SK-N-SH (cell line): ENCODE results near the gene ADGRG3. TPM values are rescaled to one million over a fixed set of nuclear protein-coding genes. Genes with fewer than 3 reads are reported as not detected.
A peak's percentile ranks its signal among the peaks of the same experiment; 100 is the strongest.

Source experiments
- CTCF ChIA-PET: fragments of 300-600, 350-600 bp; formaldehyde crosslinking; extraction: SDS; loops from one replicate; lab custom pipeline; 2021; lab: Yijun Ruan, JAX
- POLR2A ChIA-PET: fragments of 350-600 bp; sonication (Branson Sonifier 250); formaldehyde crosslinking; extraction: SDS; loops from one replicate; lab custom pipeline; 2020; ENCODE audit warnings: antibody characterized with exemption, inconsistent platforms; lab: Yijun Ruan, JAX
- DNase-seq: peaks from one replicate; pipeline ENCODE4 v3.0.0; 2012
- H2AFZ ChIP-seq: fragments of 200-600 bp; sonication (generic); 2 replicates; pipeline ENCODE4 v1.8.1; 2016; ENCODE audit warnings: antibody characterized with exemption, mild to moderate bottlenecking, low read depth
- H3F3A ChIP-seq: fragments of 200-600 bp; sonication (generic); replicated peaks from 2 replicates; pipeline ENCODE3; 2016; ENCODE audit warnings: antibody characterized with exemption, mild to moderate bottlenecking; ENCODE audit not compliant: insufficient read depth
- H3K27ac ChIP-seq, 2 experiments: fragments of 200-500 bp in 1 of 2; fragments of 200-600 bp in 1 of 2; sonication (Bioruptor generic) in 1 of 2; sonication (generic), shearing (Covaris generic) in 1 of 2; 2 replicates each; pipeline versions ENCODE4 v1.5.1 to v1.6.1; 2014 to 2016; ENCODE audit warnings: low read depth in 2 of 2, inconsistent platforms in 1 of 2, low read length in 1 of 2, mild to moderate bottlenecking in 1 of 2, mixed read lengths in 1 of 2
- H3K27me3 ChIP-seq: fragments of 200-600 bp; sonication (generic), shearing (Covaris generic); 2 replicates; pipeline ENCODE4 v1.6.1; 2016; ENCODE audit warnings: mixed run types; ENCODE audit not compliant: insufficient read depth
- H3K36me3 ChIP-seq, 2 experiments: fragments of 200-500 bp in 1 of 2; fragments of 200-600 bp in 1 of 2; sonication (Bioruptor generic) in 1 of 2; sonication (generic) in 1 of 2; replicated peaks in 1 of 2; 2 replicates each; pipeline versions ENCODE3 to v1.5.1; 2014 to 2016; ENCODE audit warnings: low read length in 1 of 2, mild to moderate bottlenecking in 1 of 2; ENCODE audit not compliant: insufficient read depth in 2 of 2, control insufficient read depth in 1 of 2
- H3K4me1 ChIP-seq, 2 experiments: fragments of 200-500 bp in 1 of 2; fragments of 200-600 bp in 1 of 2; sonication (Bioruptor generic) in 1 of 2; sonication (generic), shearing (Covaris generic) in 1 of 2; 2 replicates each; pipeline versions ENCODE4 v1.5.1 to v1.6.1; 2014 to 2016; ENCODE audit warnings: low read depth in 1 of 2, low read length in 1 of 2, mixed run types in 1 of 2; ENCODE audit not compliant: insufficient read depth in 2 of 2, control insufficient read depth in 1 of 2
- H3K4me2 ChIP-seq: fragments of 200-600 bp; sonication (generic), shearing (Covaris generic); 2 replicates; pipeline ENCODE4 v1.6.1; 2017; ENCODE audit warnings: mixed run types
- H3K4me3 ChIP-seq, 2 experiments: fragments of 200-500 bp in 1 of 2; fragments of 200-600 bp in 1 of 2; sonication (Bioruptor generic) in 1 of 2; sonication (generic), shearing (Covaris generic) in 1 of 2; 2 replicates each; pipeline versions ENCODE4 v1.5.1 to v1.8.1; 2014 to 2016; ENCODE audit warnings: low read depth in 2 of 2, inconsistent platforms in 1 of 2, low read length in 1 of 2, mild to moderate bottlenecking in 1 of 2, mixed read lengths in 1 of 2, moderate library complexity in 1 of 2
- H3K79me2 ChIP-seq: fragments of 200-600 bp; sonication (generic); 2 replicates; pipeline ENCODE4 v1.8.1; 2017; ENCODE audit warnings: mild to moderate bottlenecking; ENCODE audit not compliant: insufficient read depth
- H3K9ac ChIP-seq: fragments of 200-600 bp; sonication (generic); 2 replicates; pipeline ENCODE4 v1.6.1; 2017; ENCODE audit warnings: mixed run types
- H3K9me2 ChIP-seq: fragments of 200-600 bp; sonication (generic); 2 replicates; pipeline ENCODE4 v1.6.1; 2017; ENCODE audit warnings: mixed run types
- H3K9me3 ChIP-seq: fragments of 200-600 bp; sonication (generic); 2 replicates; pipeline ENCODE4 v1.6.1; 2017; ENCODE audit warnings: mixed run types, mild to moderate bottlenecking, moderate library complexity
- H4K20me1 ChIP-seq: fragments of 200-600 bp; sonication (generic); 2 replicates; pipeline ENCODE4 v1.6.1; 2017; ENCODE audit warnings: mild to moderate bottlenecking, mixed run types; ENCODE audit not compliant: insufficient read depth
- CHD2 ChIP-seq: fragments of 150-350 bp; IDR thresholded peaks from 2 replicates; pipeline ENCODE4 v1.6.1; 2018; ENCODE audit warnings: low read length; ENCODE audit not compliant: partially characterized antibody
- ELF1 ChIP-seq: IDR thresholded peaks from 2 replicates; pipeline ENCODE4 v1.4.0; 2012
- EP300 ChIP-seq, 2 experiments: IDR thresholded peaks; 2 replicates each; pipeline versions ENCODE4 v1.4.0 to v1.6.1; 2012; ENCODE audit warnings: borderline replicate concordance in 1 of 2, low read depth in 1 of 2, low read length in 1 of 2
- FOSL2 ChIP-seq: IDR thresholded peaks from 2 replicates; pipeline ENCODE4 v1.4.0; 2012; ENCODE audit warnings: low read depth, mild to moderate bottlenecking, moderate library complexity, borderline replicate concordance
- GABPA ChIP-seq: IDR thresholded peaks from 2 replicates; pipeline ENCODE4 v1.4.0; 2012; ENCODE audit warnings: low read depth, mild to moderate bottlenecking
- JUND ChIP-seq: IDR thresholded peaks from 2 replicates; pipeline ENCODE4 v1.4.0; 2012
- MEF2A ChIP-seq: IDR thresholded peaks from 2 replicates; pipeline ENCODE4 v1.4.0; 2012; ENCODE audit warnings: low read depth, borderline replicate concordance
- MXI1 ChIP-seq: IDR thresholded peaks from 2 replicates; pipeline ENCODE4 v1.6.1; 2012; ENCODE audit warnings: mild to moderate bottlenecking, low read depth, low read length, improper control_type of control experiment
- RAD21 ChIP-seq: IDR thresholded peaks from 2 replicates; pipeline ENCODE4 v1.6.1; 2012; ENCODE audit warnings: mild to moderate bottlenecking, low read length
- RFX5 ChIP-seq: IDR thresholded peaks from 2 replicates; pipeline ENCODE4 v1.6.1; 2012; ENCODE audit warnings: mild to moderate bottlenecking, improper control_type of control experiment, low read length
- RXRA ChIP-seq: IDR thresholded peaks from 2 replicates; pipeline ENCODE4 v1.4.0; 2012; ENCODE audit warnings: low read depth, mild to moderate bottlenecking, borderline replicate concordance
- SIN3A ChIP-seq: IDR thresholded peaks from 2 replicates; pipeline ENCODE4 v1.6.1; 2012; ENCODE audit warnings: low read depth, mild to moderate bottlenecking, low read length, moderate library complexity, borderline replicate concordance
- SMC3 ChIP-seq: IDR thresholded peaks from 2 replicates; pipeline ENCODE4 v1.6.1; 2012; ENCODE audit warnings: low read depth, low read length, improper control_type of control experiment
- TEAD4 ChIP-seq: IDR thresholded peaks from 2 replicates; pipeline ENCODE4 v1.4.0; 2012; ENCODE audit warnings: mild to moderate bottlenecking, borderline replicate concordance; ENCODE audit not compliant: insufficient read depth
- YY1 ChIP-seq: IDR thresholded peaks from 2 replicates; pipeline ENCODE4 v1.4.0; 2012; ENCODE audit warnings: low read depth, mild to moderate bottlenecking
- whole genome bisulfite sequencing: methylation state at CpG from one replicate; pipeline ENCODE4 v1.1.6; 2017; ENCODE audit warnings: low lambda C conversion rate; 5-methylcytosine and 5-hydroxymethylcytosine counted together
- polyA plus RNA-seq, 3 experiments: library from polyadenylated mRNA; depleted of rRNA; stranded (reverse); fragments of >200 nt; gene quantifications; 2 replicates each; pipeline ENCODE4 v1.2.3, GENCODE V29; 2012
- TF ChIP-seq, protein P1 (sequence below): fragments of 150-350 bp; IDR thresholded peaks from 2 replicates; pipeline ENCODE4 v1.6.1; 2017; ENCODE audit warnings: antibody characterized with exemption, low read length, low read depth, borderline replicate concordance
- TF ChIP-seq, protein P2 (sequence below): IDR thresholded peaks from 2 replicates; pipeline ENCODE4; 2012
- TF ChIP-seq, protein P3 (sequence below): IDR thresholded peaks from 2 replicates; pipeline ENCODE4 v1.4.0; 2012; ENCODE audit warnings: low read depth
- TF ChIP-seq, protein P4 (sequence below): fragments of 200-600 bp; sonication (generic); IDR thresholded peaks from 2 replicates; pipeline ENCODE4 v1.6.1; 2017; ENCODE audit warnings: antibody characterized with exemption, mild to moderate bottlenecking, moderate library complexity

ADGRG3 gene
- polyA plus RNA-seq, 1 of the 3 experiments (the other 2 are of a cell fraction): not detected

DNA sequence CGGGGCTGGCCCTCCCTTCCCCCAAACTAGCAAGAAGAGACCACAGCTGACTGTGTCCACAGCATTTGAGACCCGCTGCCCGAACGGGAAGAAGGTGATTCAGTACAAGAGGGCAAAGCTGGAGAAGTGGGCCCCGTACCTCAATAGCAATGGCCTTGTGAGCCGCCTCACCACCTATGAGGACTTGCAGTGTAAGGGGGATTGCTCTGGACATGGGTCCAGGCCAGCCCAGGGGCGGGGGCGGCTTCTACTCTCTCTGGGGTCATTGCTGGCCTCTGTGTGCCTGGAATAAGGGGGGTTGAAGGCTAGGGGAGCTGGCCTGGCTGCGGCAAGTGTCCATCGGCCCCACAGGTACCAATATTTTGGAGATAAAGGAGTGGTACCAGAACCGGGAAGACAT is 54.5 kb downstream of the ADGRG3 start:
- no peaks in the 10 kb centered on the region for H3K79me2 ChIP-seq
- no peak for DNase-seq
- CTCF ChIA-PET: interaction anchor here (1.0 kb wide), 1 partner anchor 146 kb away, joined by 6 read pairs; no protein-coding TSS in a partner anchor
- H3K4me2 ChIP-seq: no peak overlapping the region
- WGBS: 69% methylated on average over 9 of the region's 11 CpGs
- H2AFZ ChIP-seq: no peak overlapping the region
- POLR2A ChIA-PET: no interaction called here
- H3K27me3 ChIP-seq: no peaks in the 10 kb centered on the region; the same call in 1 of the 2 replicates
- H3K4me3 ChIP-seq: no peak overlapping the region
- H3K9ac ChIP-seq: no peak overlapping the region
- peaks cover 0 to 7% of the 10 kb centered on the region in 2 experiments; a peak in 1 of 4 replicates for H3K4me1 ChIP-seq
- H3K9me3 ChIP-seq: no peaks in the 10 kb centered on the region
- H4K20me1 ChIP-seq: no peaks in the 10 kb centered on the region
- no peaks in the 10 kb centered on the region for H3K9me2 ChIP-seq
- H3K36me3 ChIP-seq: no peaks in the 10 kb centered on the region
- TF ChIP-seq, protein P1, sequence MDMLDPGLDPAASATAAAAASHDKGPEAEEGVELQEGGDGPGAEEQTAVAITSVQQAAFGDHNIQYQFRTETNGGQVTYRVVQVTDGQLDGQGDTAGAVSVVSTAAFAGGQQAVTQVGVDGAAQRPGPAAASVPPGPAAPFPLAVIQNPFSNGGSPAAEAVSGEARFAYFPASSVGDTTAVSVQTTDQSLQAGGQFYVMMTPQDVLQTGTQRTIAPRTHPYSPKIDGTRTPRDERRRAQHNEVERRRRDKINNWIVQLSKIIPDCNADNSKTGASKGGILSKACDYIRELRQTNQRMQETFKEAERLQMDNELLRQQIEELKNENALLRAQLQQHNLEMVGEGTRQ: no peak
- no peak for TF ChIP-seq JUND
- TF ChIP-seq MXI1: no peak
- TF ChIP-seq, protein P2, sequence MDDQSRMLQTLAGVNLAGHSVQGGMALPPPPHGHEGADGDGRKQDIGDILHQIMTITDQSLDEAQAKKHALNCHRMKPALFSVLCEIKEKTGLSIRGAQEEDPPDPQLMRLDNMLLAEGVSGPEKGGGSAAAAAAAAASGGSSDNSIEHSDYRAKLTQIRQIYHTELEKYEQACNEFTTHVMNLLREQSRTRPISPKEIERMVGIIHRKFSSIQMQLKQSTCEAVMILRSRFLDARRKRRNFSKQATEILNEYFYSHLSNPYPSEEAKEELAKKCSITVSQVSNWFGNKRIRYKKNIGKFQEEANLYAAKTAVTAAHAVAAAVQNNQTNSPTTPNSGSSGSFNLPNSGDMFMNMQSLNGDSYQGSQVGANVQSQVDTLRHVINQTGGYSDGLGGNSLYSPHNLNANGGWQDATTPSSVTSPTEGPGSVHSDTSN: no peak
- TF ChIP-seq TEAD4: no peak
- TF ChIP-seq, protein P3, sequence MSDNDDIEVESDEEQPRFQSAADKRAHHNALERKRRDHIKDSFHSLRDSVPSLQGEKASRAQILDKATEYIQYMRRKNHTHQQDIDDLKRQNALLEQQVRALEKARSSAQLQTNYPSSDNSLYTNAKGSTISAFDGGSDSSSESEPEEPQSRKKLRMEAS: no peak
- TF ChIP-seq GABPA: no peak
- TF ChIP-seq RFX5: no peak
- TF ChIP-seq FOSL2: no peak
- no peak for TF ChIP-seq ELF1
- no peak for TF ChIP-seq SMC3
- no peak for TF ChIP-seq CHD2
- no peak for TF ChIP-seq RXRA
- no peak for TF ChIP-seq YY1
- TF ChIP-seq EP300 (IDR thresholded peaks at IDR 0.05; ENCODE audit: borderline replicate concordance in 1 of 2, low read depth in 1 of 2, low read length in 1 of 2): no peak
- TF ChIP-seq MEF2A: no peak
- TF ChIP-seq RAD21: no peak
- TF ChIP-seq, all 33 proteins: peak for 0
- H3K27ac ChIP-seq: no peak overlapping the region
- no peaks in the 10 kb centered on the region for H3F3A ChIP-seq

DNA sequence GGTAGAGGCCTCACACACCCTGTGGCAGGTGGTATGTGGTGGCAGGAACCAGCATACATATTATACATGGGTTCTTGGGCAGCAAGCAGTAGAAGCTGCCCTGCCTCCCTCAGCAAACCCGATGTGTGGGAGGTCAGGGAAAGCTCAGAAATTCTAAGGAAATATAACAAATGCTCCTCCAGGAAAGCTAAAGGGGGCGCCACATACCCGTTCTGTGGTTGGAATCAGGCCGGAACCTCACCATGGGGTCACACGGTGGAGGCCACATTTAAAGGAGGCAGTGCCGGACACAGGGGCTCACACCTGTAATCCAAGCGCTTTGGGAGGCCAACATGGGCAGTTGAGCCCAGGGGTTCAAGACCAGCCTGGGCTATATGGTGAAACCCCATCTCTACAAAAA is 55.1 kb downstream of the ADGRG3 start:
- Histone ChIP-seq H3F3A (no peaks in the 10 kb centered on the region), H3K9me2 (no peaks in the 10 kb centered on the region), H3K27ac (no peak overlapping the region), H2AFZ (no peak overlapping the region), H3K4me1 (peaks cover 0 to 7% of the 10 kb centered on the region in 2 experiments; a peak in 1 of 4 replicates), H3K9ac (no peak overlapping the region), H3K27me3 (no peaks in the 10 kb centered on the region; the same call in 1 of the 2 replicates), H3K79me2 (no peaks in the 10 kb centered on the region), H4K20me1 (no peaks in the 10 kb centered on the region), H3K36me3 (no peaks in the 10 kb centered on the region), H3K4me3 (no peak overlapping the region), H3K4me2 (no peak overlapping the region), H3K9me3 (no peaks in the 10 kb centered on the region)
- ChIA-PET CTCF (interaction anchor here (1.0 kb wide), 1 partner anchor 147 kb away, joined by 6 read pairs; no protein-coding TSS in a partner anchor), POLR2A (no interaction called here)
- DNase-seq: no peak
- TF ChIP-seq, protein P4, sequence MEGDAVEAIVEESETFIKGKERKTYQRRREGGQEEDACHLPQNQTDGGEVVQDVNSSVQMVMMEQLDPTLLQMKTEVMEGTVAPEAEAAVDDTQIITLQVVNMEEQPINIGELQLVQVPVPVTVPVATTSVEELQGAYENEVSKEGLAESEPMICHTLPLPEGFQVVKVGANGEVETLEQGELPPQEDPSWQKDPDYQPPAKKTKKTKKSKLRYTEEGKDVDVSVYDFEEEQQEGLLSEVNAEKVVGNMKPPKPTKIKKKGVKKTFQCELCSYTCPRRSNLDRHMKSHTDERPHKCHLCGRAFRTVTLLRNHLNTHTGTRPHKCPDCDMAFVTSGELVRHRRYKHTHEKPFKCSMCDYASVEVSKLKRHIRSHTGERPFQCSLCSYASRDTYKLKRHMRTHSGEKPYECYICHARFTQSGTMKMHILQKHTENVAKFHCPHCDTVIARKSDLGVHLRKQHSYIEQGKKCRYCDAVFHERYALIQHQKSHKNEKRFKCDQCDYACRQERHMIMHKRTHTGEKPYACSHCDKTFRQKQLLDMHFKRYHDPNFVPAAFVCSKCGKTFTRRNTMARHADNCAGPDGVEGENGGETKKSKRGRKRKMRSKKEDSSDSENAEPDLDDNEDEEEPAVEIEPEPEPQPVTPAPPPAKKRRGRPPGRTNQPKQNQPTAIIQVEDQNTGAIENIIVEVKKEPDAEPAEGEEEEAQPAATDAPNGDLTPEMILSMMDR: peak; percentile 41
- TF ChIP-seq RAD21 (0 out of 2 replicates have a peak, but pooled peaks have one; percentile 24), SIN3A (no peak)
- WGBS: 58% methylated on average over 6 of the region's 7 CpGs
